UCSD-AML1 (cell line): ENCODE data around the gene PXDC1.
"Not testable (repeated sequence)": the region's sequence is repeated elsewhere in the genome, so short reads cannot be mapped to it uniquely, and the experiment has no call there.

Experiments used
- DNase-seq: peaks from one replicate; lab custom pipeline; 2025; ENCODE audit not compliant: unreplicated experiment; lab: John Stamatoyannopoulos, UW

The PXDC1 gene

DNA sequence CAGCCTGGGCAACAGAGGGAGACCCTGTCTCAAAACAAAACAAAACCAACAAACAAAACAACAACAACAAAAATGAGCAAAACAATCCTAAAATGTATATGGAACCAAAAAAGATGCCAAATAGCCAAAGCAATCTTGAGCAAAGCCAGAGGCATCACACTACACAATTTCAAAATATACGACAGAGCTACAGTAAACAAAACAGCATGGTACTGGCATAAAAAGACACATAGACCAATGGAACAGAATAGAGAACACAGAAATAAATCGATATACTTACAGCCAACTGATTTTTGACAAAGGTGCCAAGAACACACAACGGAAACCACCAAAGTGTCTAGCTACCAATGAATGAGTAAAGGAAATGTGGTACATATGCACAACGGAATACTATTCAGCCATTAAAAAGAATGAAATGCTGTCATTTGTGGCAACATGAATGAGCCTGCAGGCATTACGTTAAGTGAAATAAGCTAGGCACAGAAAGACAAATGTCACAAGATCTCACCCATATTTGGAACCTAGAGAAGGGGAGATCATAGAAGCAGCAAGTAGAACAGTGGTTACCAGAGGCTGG is 16.4 kb downstream of the PXDC1 start:
- DNase-seq: no peak

- no peak for DNase-seq
Measured at GRCh38 chr6:3734023-3734422, 17.5 kb downstream of the PXDC1 start.

GRCh38 chr6:3733321-3733925 is 18.1 kb downstream of the PXDC1 start:
- no peak for DNase-seq

- peak; percentile 60 for DNase-seq
Measured at GRCh38 chr6:3732345-3733141, 19.0 kb downstream of the PXDC1 start.

DNA sequence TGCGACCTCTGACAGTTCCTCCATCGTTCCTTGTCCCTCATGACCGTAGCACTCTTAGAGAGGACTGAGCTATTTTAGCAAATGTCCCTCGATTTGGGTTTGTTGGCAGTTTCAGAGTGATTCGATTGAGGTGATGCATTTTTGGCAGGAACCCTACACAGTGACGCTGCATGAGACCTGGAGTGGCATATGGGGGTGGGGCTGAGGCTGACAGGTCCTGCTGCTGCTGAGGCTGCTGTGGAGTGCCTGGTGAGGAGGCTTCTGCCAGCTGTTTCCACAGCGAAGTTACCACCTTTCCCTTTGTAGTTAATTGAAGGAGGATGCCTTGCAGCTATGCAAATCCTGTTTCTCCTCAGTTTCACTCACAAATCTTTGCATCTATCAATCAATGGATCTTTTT is 19.8 kb downstream of the PXDC1 start:
- no peak for DNase-seq

- DNase-seq: no peak
Measured at GRCh38 chr6:3729603-3730344, 21.7 kb downstream of the PXDC1 start.

DNA sequence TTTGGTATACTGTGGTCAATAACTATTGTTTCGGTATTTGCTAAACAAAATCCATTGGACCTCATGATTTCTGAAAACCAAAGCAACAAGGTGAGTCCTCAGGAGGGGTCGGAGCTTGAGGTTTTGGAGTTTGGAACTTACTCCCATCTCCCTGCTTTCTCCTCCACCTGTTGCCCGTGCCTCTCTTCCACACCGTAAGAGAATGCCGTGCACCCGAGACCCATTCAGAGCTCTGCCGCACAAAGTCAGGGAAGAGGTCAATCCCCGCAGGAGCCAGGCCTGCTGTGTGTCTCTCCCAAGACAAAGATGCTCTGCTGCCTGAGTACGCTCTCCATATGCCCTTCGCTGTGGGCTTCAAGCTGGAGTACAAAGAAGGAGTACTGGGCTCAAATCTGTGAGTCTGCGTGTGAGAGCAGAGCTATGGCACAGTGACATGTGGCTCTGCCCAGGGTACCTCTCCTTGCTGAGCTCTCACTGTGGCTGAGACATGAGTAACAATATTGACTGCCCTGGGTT is 23.9 kb downstream of the PXDC1 start:
- no peak for DNase-seq

GRCh38 chr6:3727036-3727435 is 24.5 kb downstream of the PXDC1 start:
- DNase-seq: no peak

GRCh38 chr6:3726421-3726820 is 25.1 kb downstream of the PXDC1 start:
- no peak for DNase-seq

GRCh38 chr6:3725145-3726047 is 26.1 kb downstream of the PXDC1 start:
- DNase-seq: no peak

DNA sequence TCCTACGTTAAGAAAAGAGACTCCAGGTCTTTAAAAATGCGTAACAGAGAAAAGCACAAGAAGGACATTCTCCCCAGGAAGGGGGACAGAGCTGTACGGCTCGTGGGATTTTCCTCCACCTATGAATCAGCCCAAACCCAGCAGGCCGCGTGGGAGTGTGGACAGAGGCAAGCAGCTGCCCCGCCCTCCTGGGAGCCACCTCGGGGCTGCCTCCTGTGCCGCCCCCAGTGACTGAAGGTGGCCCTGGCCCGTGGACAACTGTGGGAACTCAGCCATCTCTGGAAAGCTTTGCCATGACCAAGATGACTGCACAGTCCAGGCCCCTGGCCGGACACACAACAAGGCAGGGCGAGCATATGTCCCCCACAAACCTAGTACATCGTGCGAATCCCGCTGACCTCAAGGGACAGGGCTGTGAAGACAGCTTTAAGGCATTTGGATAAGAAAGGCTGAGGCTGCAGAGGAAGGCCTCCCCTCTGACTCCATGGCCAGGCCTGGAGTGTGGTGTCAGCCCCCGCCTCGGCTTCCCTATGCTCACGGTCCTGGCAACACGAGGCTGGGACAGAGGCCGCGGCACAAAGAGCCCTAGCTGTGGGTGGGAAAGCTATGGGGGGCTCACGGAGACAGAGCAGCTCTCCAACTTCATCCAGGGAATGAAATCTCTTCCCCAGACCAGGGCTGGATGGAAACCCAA is 26.9 kb downstream of the PXDC1 start:
- no peak for DNase-seq

- DNase-seq: no peak
Measured at GRCh38 chr6:3723966-3724365, 27.5 kb downstream of the PXDC1 start.

DNA sequence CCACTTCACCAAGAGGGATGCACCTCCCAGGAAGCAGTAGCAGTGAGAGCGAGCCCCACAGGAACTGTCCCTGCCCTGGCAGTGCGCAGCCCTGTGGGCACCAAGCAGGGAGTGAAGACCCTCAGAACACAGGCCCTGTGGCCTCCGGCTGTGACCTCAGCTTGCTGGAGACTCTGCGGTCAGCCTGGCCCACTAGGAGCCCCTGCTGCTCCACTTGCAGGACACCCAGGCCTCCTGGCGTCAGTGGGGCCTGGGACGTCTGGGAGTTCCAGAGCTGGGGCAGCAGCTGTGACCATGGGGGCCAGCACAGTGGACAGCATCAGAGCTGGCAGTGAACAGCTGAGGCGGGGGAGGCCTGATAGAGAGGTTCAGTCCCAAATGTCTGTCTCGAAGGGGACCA is 28.3 kb downstream of the PXDC1 start:
- no peak for DNase-seq

DNA sequence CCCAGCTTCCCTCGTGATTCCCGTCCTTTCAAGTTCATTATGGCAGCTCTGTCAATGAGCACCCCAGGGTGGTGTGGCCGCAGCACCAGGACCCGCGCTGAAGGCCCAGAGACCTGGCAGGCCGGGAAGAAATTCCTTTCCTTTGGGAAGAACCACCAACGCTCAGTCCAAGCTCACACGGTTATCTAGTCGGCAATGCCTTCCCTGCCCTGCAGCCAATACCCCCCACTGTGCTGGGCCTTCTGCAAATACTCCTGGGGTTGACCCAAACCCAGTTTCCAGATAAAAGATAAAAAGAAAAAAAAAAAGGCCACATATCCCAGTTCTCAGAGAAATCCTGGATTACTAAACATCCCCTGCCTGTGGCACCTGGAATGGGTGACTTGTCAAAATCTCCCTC is 28.7 kb downstream of the PXDC1 start:
- no peak for DNase-seq

GRCh38 chr6:3721810-3722621 is 29.5 kb downstream of the PXDC1 start:
- no peak for DNase-seq

DNA sequence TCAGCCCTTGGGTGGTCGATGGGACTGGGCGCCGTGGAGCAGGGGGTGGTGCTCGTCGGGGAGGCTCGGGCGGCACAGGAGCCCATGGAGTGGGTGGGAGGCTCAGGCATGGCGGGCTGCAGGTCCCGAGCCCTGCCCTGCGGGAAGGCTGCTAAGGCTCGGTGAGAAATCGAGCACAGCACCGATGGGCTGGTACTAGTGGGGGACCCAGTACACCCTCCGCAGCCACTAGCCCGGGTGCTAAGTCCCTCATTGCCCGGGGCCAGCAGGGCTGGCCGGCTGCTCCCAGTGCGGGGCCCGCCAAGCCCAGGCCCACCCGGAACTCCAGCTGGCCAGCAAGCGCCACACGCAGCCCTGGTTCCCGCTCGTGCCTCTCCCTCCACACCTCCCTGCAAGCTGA is 30.7 kb downstream of the PXDC1 start:
- not testable (repeated sequence) for DNase-seq

DNA sequence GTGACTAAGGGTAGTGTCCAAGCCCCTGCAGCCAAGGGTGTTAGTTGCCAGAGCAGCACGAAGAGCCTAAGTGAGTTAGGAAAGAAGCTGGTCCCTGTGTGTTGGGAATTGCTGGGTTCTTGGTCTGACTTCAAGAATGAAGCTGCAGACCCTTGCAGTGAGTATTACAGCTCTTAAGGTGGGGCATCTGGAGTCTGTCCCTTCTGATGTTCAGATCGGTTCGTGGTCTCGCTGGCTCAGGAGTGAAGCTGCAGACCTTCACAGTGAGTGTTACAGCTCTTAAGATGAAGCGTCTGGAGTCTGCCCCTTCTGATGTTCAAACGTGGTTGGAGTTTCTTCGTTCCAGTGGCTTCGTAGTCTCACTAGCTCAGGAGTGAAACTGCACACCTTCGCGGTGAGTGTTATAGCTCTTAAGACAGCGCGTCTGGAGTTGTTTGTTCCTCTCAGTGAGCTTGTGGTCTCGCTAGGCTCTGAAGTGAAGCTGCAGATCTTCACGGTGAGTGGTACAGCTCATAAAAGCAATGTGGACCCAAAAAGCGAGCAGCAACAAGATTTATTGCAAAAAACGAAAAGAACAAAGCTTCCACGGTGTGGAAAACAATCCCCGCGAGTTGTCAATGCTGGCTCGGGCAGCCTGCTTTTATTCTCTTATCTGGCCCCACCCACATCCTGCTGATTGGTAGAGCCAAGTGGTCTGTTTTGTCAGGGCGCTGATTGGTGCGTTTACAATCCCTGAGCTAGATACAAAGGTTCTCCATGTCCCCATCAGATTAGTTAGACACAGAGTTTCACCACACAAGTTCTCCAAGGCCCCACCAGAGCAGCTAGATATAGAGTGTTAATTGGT is 31.8 kb downstream of the PXDC1 start:
- no peak for DNase-seq

GRCh38 chr6:3718407-3718806 is 33.1 kb downstream of the PXDC1 start:
- no peak for DNase-seq
